HCT116 (cell line): ENCODE data around the gene MAN2C1.

Experiments used
- EZH2 ChIP-seq: fragments of 200-600 bp; sonication (generic); IDR thresholded peaks from 2 replicates; pipeline ENCODE4 v1.6.1; 2017; ENCODE audit warnings: antibody characterized with exemption, mixed run types
- POLR2A ChIP-seq: IDR thresholded peaks from 2 replicates; pipeline ENCODE4 v1.7.0; 2011; ENCODE audit warnings: borderline replicate concordance; ENCODE audit not compliant: insufficient read depth, insufficient read length; ENCODE audit errors: extremely low read depth
- POLR2AphosphoS5 ChIP-seq: IDR thresholded peaks from 2 replicates; pipeline ENCODE4 v1.6.1; 2011; ENCODE audit warnings: mild to moderate bottlenecking, low read depth, low read length, moderate library complexity
- TF ChIP-seq, protein P1 (sequence below), 3 experiments: fragments of 200-600 bp in 1 of 3; sonication (generic) in 1 of 3; IDR thresholded peaks in 2 of 3; conservative IDR thresholded peaks in 1 of 3; 2 replicates each; pipeline ENCODE4 v1.5.1; 2012 to 2017; ENCODE audit warnings: low read depth in 2 of 3, low read length in 2 of 3, antibody characterized with exemption in 1 of 3, borderline replicate concordance in 1 of 3, control low read depth in 1 of 3, mild to moderate bottlenecking in 1 of 3, mixed read lengths in 1 of 3, mixed run types in 1 of 3, moderate library complexity in 1 of 3; ENCODE audit not compliant: insufficient read depth in 1 of 3
- TF ChIP-seq, protein P2 (sequence below): IDR thresholded peaks from 2 replicates; pipeline ENCODE4 v1.6.1; 2012
- TF ChIP-seq, protein P3 (sequence below): IDR thresholded peaks from 2 replicates; pipeline ENCODE4 v1.6.1; 2012; ENCODE audit warnings: low read depth

DNA sequence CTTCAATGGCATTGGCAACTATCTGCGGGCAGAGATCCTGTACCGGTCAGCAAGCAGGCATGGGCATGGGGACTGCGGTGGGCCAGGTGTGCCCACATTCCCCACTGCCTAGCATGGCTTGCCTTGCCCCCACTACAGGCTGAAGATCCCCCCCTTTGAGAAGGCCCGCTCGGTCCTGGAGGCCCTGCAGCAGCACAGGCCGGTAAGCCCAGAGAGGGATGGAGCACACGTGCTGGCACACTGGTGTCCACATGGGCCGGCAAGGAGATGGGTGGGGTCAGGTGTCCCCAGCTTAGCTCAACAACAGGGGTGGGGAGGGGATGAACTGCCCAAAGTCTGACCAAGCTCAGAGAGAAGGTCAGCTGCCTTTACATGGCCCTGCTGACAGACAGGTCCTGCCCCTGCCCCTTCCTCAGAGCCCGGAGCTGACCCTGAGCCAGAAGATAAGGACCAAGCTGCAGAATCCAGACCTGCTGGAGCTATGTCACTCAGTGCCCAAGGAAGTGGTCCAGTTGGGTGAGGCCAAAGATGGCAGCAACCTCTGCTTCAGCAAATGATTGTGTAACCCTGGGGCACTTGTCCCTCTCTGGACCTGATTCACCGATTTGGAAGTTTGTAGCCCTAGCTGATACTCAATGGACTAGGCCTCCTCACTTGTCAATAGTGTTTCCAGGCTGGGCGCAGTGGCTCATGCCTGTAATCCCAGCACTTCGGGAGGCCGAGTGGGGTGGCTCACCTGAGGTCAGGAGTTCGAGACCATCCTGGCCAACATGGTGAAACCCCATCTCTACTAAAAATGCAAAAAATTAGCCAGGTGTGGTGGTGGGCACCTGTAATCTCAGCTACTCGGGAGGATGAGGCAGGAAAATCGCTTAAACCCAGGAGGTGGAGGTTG lies 16.0 kb downstream of the MAN2C1 start:
- TF ChIP-seq, protein P1, sequence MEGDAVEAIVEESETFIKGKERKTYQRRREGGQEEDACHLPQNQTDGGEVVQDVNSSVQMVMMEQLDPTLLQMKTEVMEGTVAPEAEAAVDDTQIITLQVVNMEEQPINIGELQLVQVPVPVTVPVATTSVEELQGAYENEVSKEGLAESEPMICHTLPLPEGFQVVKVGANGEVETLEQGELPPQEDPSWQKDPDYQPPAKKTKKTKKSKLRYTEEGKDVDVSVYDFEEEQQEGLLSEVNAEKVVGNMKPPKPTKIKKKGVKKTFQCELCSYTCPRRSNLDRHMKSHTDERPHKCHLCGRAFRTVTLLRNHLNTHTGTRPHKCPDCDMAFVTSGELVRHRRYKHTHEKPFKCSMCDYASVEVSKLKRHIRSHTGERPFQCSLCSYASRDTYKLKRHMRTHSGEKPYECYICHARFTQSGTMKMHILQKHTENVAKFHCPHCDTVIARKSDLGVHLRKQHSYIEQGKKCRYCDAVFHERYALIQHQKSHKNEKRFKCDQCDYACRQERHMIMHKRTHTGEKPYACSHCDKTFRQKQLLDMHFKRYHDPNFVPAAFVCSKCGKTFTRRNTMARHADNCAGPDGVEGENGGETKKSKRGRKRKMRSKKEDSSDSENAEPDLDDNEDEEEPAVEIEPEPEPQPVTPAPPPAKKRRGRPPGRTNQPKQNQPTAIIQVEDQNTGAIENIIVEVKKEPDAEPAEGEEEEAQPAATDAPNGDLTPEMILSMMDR (IDR thresholded peaks at IDR 0.05 in 2 of 3, conservative IDR thresholded peaks at IDR 0.05 in 1 of 3; ENCODE audit: borderline replicate concordance in 1 of 3, insufficient read depth in 1 of 3, low read depth in 2 of 3, low read length in 2 of 3), result no peak
- TF ChIP-seq, protein P2, sequence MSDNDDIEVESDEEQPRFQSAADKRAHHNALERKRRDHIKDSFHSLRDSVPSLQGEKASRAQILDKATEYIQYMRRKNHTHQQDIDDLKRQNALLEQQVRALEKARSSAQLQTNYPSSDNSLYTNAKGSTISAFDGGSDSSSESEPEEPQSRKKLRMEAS, result no peak
- TF ChIP-seq EZH2 (no peak), POLR2AphosphoS5 (no peak), POLR2A (no peak)
- TF ChIP-seq, protein P3, sequence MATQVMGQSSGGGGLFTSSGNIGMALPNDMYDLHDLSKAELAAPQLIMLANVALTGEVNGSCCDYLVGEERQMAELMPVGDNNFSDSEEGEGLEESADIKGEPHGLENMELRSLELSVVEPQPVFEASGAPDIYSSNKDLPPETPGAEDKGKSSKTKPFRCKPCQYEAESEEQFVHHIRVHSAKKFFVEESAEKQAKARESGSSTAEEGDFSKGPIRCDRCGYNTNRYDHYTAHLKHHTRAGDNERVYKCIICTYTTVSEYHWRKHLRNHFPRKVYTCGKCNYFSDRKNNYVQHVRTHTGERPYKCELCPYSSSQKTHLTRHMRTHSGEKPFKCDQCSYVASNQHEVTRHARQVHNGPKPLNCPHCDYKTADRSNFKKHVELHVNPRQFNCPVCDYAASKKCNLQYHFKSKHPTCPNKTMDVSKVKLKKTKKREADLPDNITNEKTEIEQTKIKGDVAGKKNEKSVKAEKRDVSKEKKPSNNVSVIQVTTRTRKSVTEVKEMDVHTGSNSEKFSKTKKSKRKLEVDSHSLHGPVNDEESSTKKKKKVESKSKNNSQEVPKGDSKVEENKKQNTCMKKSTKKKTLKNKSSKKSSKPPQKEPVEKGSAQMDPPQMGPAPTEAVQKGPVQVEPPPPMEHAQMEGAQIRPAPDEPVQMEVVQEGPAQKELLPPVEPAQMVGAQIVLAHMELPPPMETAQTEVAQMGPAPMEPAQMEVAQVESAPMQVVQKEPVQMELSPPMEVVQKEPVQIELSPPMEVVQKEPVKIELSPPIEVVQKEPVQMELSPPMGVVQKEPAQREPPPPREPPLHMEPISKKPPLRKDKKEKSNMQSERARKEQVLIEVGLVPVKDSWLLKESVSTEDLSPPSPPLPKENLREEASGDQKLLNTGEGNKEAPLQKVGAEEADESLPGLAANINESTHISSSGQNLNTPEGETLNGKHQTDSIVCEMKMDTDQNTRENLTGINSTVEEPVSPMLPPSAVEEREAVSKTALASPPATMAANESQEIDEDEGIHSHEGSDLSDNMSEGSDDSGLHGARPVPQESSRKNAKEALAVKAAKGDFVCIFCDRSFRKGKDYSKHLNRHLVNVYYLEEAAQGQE, result no peak
